Parathyroid adenoma (tissue), 2 donors: ENCODE measurements around the gene OGN.

Source experiments
- H2AFZ ChIP-seq: fragments of 300-600 bp; sonication (generic); one replicate; pipeline ENCODE4 v1.7.0; 2017; ENCODE audit warnings: antibody characterized with exemption, mild to moderate bottlenecking
- H3K27ac ChIP-seq: fragments of 300-600 bp; sonication (generic); one replicate; pipeline ENCODE4 v1.7.0; 2017
- H3K27me3 ChIP-seq: fragments of 300-600 bp; sonication (generic); one replicate; pipeline ENCODE4 v1.7.0; 2017; ENCODE audit warnings: low read length; ENCODE audit not compliant: control insufficient read depth, insufficient read depth
- H3K36me3 ChIP-seq: fragments of 300-600 bp; sonication (generic); one replicate; pipeline ENCODE4 v1.7.0; 2017; ENCODE audit warnings: low read length; ENCODE audit not compliant: control insufficient read depth, insufficient read depth
- H3K4me1 ChIP-seq: fragments of 300-600 bp; sonication (generic); one replicate; pipeline ENCODE4 v1.7.0; 2017; ENCODE audit warnings: control low read depth
- H3K4me2 ChIP-seq: fragments of 300-600 bp; sonication (generic); one replicate; pipeline ENCODE4 v1.7.0; 2017; ENCODE audit warnings: low read length
- H3K4me3 ChIP-seq: fragments of 300-600 bp; sonication (generic); one replicate; pipeline ENCODE4 v1.7.0; 2017; ENCODE audit warnings: low read depth, low read length
- H3K79me2 ChIP-seq: fragments of 300-600 bp; sonication (generic); one replicate; pipeline ENCODE4 v1.7.0; 2017; ENCODE audit warnings: control low read depth
- H3K9ac ChIP-seq: fragments of 300-600 bp; sonication (generic); one replicate; pipeline ENCODE4 v1.7.0; 2017; ENCODE audit warnings: mild to moderate bottlenecking
- H3K9me3 ChIP-seq: fragments of 300-600 bp; sonication (generic); one replicate; pipeline ENCODE4 v1.7.0; 2017; ENCODE audit warnings: low read length; ENCODE audit not compliant: control insufficient read depth
- TF ChIP-seq, protein P1 (sequence below): fragments of 300-600 bp; sonication (generic); IDR thresholded peaks from one replicate; pipeline ENCODE4 v1.7.0; 2017; ENCODE audit warnings: antibody characterized with exemption, mild to moderate bottlenecking
- donor health status: primary hyperparathyroidism.

OGN gene

GRCh38 chr9:92385477-92385876 is 18.9 kb downstream of the OGN start:
- H3K27ac ChIP-seq, result no peak overlapping the region
- no peak overlapping the region for H3K4me3 ChIP-seq
- no peak overlapping the region for H2AFZ ChIP-seq
- TF ChIP-seq, protein P1, sequence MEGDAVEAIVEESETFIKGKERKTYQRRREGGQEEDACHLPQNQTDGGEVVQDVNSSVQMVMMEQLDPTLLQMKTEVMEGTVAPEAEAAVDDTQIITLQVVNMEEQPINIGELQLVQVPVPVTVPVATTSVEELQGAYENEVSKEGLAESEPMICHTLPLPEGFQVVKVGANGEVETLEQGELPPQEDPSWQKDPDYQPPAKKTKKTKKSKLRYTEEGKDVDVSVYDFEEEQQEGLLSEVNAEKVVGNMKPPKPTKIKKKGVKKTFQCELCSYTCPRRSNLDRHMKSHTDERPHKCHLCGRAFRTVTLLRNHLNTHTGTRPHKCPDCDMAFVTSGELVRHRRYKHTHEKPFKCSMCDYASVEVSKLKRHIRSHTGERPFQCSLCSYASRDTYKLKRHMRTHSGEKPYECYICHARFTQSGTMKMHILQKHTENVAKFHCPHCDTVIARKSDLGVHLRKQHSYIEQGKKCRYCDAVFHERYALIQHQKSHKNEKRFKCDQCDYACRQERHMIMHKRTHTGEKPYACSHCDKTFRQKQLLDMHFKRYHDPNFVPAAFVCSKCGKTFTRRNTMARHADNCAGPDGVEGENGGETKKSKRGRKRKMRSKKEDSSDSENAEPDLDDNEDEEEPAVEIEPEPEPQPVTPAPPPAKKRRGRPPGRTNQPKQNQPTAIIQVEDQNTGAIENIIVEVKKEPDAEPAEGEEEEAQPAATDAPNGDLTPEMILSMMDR, result no peak
- H3K4me1 ChIP-seq, result no peaks in the 10 kb centered on the region
- no peaks in the 10 kb centered on the region for H3K27me3 ChIP-seq
- H3K9me3 ChIP-seq, result no peaks in the 10 kb centered on the region
- no peak overlapping the region for H3K9ac ChIP-seq
- no peaks in the 10 kb centered on the region for H3K79me2 ChIP-seq
- no peak overlapping the region for H3K4me2 ChIP-seq
- no peaks in the 10 kb centered on the region for H3K36me3 ChIP-seq

- no peak overlapping the region for H3K4me2 ChIP-seq
- H3K27ac ChIP-seq, result no peak overlapping the region
- no peak overlapping the region for H2AFZ ChIP-seq
- no peaks in the 10 kb centered on the region for H3K27me3 ChIP-seq
- H3K9ac ChIP-seq, result no peak overlapping the region
- TF ChIP-seq, protein P1, result no peak
- H3K9me3 ChIP-seq, result no peaks in the 10 kb centered on the region
- H3K36me3 ChIP-seq, result no peaks in the 10 kb centered on the region
- H3K4me1 ChIP-seq, result no peaks in the 10 kb centered on the region
- no peak overlapping the region for H3K4me3 ChIP-seq
- H3K79me2 ChIP-seq, result no peaks in the 10 kb centered on the region
Observed at GRCh38 chr9:92385001-92385400, 19.4 kb downstream of the OGN start.

DNA sequence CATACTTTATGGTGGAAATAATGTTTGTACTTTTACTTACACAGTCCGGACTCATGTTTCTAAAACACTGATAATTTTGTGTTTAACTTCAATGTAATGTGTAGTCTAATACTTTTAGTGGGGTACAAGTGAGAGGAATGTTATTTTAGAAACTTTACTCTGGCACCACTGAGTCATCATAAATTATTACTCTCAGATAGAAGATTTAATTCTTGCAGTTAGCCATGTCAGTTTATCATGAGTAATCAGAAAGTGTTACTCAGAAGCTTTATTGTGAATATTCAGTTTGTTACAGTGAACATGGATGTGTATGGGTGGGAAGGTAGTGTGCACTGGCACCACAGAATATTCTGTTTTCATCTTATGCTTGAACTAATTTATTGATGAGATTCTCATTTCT is 20.0 kb downstream of the OGN start:
- no peak overlapping the region for H3K4me2 ChIP-seq
- no peaks in the 10 kb centered on the region for H3K9me3 ChIP-seq
- no peak overlapping the region for H3K27ac ChIP-seq
- H3K9ac ChIP-seq, result no peak overlapping the region
- H2AFZ ChIP-seq, result no peak overlapping the region
- H3K79me2 ChIP-seq, result no peaks in the 10 kb centered on the region
- TF ChIP-seq, protein P1, result no peak
- H3K4me3 ChIP-seq, result no peak overlapping the region
- no peaks in the 10 kb centered on the region for H3K4me1 ChIP-seq
- H3K36me3 ChIP-seq, result no peaks in the 10 kb centered on the region
- H3K27me3 ChIP-seq, result no peaks in the 10 kb centered on the region

- no peak overlapping the region for H3K27ac ChIP-seq
- no peaks in the 10 kb centered on the region for H3K36me3 ChIP-seq
- H3K4me1 ChIP-seq, result no peaks in the 10 kb centered on the region
- no peak overlapping the region for H2AFZ ChIP-seq
- no peaks in the 10 kb centered on the region for H3K27me3 ChIP-seq
- H3K9me3 ChIP-seq, result no peaks in the 10 kb centered on the region
- no peak overlapping the region for H3K9ac ChIP-seq
- H3K4me3 ChIP-seq, result no peak overlapping the region
- H3K79me2 ChIP-seq, result no peaks in the 10 kb centered on the region
- no peak overlapping the region for H3K4me2 ChIP-seq
- TF ChIP-seq, protein P1, result no peak
Observed at GRCh38 chr9:92381775-92382174, 22.6 kb downstream of the OGN start.

GRCh38 chr9:92380603-92381002 is 23.8 kb downstream of the OGN start:
- H3K27me3 ChIP-seq, result no peaks in the 10 kb centered on the region
- H3K9me3 ChIP-seq, result no peaks in the 10 kb centered on the region
- no peak overlapping the region for H3K9ac ChIP-seq
- H2AFZ ChIP-seq, result no peak overlapping the region
- H3K4me3 ChIP-seq, result no peak overlapping the region
- H3K79me2 ChIP-seq, result no peaks in the 10 kb centered on the region
- TF ChIP-seq, protein P1, result no peak
- H3K4me2 ChIP-seq, result no peak overlapping the region
- no peaks in the 10 kb centered on the region for H3K4me1 ChIP-seq
- no peaks in the 10 kb centered on the region for H3K36me3 ChIP-seq
- H3K27ac ChIP-seq, result no peak overlapping the region
